Measurements from ENCODE around the gene UMAD1.

DNA sequence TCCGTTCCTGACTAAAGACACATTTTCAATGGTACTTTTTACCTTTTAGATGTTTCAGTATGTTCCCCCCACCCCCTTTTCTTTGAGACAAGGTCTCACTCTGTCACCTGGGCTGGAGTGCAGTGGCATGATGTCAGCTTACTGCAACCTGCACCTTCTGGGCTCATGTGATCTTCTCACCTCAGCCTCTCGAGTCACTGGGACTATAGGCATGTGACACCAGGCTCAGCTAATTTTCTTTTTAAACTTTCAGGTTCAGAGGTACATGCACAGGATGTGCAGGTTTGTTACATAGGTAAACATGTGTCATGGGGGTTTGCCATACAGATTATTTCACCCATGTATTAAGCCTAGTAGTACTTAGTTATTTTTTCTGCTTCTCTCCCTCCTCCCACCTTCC, 177.2 kb downstream of the UMAD1 start:
- TF ChIP-seq POLR2A (IDR thresholded peaks at IDR 0.05; ENCODE audit: low read depth, low read length) (no peak), TAF1 (IDR thresholded peaks at IDR 0.05; ENCODE audit: borderline replicate concordance, low read depth, low read length) (no peak), POLR2AphosphoS5 (IDR thresholded peaks at IDR 0.05; ENCODE audit: low read depth, low read length) (no peak)
